SK-N-SH (cell line): Measurements from ENCODE around the gene PHC2.

Source experiments
- CTCF ChIP-seq: fragments of 200-600 bp; sonication (generic); IDR thresholded peaks from 2 replicates; pipeline ENCODE4 v1.6.1; 2017; ENCODE audit warnings: antibody characterized with exemption, mild to moderate bottlenecking, moderate library complexity
- FOXM1 ChIP-seq: IDR thresholded peaks from 2 replicates; pipeline ENCODE4 v1.4.0; 2012; ENCODE audit warnings: low read depth, mild to moderate bottlenecking
- GABPA ChIP-seq: IDR thresholded peaks from 2 replicates; pipeline ENCODE4 v1.4.0; 2012; ENCODE audit warnings: low read depth, mild to moderate bottlenecking
- GATA2 ChIP-seq: sonication (generic); formaldehyde crosslinking; IDR thresholded peaks from 2 replicates; pipeline ENCODE4 v1.5.0; 2020; ENCODE audit warnings: mild to moderate bottlenecking, missing genetic modification reagents
- MAX ChIP-seq: IDR thresholded peaks from 2 replicates; pipeline ENCODE4 v1.4.0; 2012; ENCODE audit warnings: low read depth
- POLR2AphosphoS5 ChIP-seq: IDR thresholded peaks from 2 replicates; pipeline ENCODE4 v1.6.1; 2012; ENCODE audit warnings: low read depth, low read length
- RAD21 ChIP-seq: IDR thresholded peaks from 2 replicates; pipeline ENCODE4 v1.6.1; 2012; ENCODE audit warnings: mild to moderate bottlenecking, low read length
- SMC3 ChIP-seq: IDR thresholded peaks from 2 replicates; pipeline ENCODE4 v1.6.1; 2012; ENCODE audit warnings: low read depth, low read length, improper control_type of control experiment
- USF2 ChIP-seq: fragments of 150-350 bp; IDR thresholded peaks from 2 replicates; pipeline ENCODE4 v1.6.1; 2017; ENCODE audit warnings: antibody characterized with exemption, low read length, low read depth, borderline replicate concordance
- TF ChIP-seq, protein P1 (sequence below): IDR thresholded peaks from 2 replicates; pipeline ENCODE4 v1.6.1; 2012; ENCODE audit warnings: mild to moderate bottlenecking, low read depth, low read length, moderate library complexity

- no peak for TF ChIP-seq RAD21
- no peak for TF ChIP-seq FOXM1
- TF ChIP-seq, protein P1, sequence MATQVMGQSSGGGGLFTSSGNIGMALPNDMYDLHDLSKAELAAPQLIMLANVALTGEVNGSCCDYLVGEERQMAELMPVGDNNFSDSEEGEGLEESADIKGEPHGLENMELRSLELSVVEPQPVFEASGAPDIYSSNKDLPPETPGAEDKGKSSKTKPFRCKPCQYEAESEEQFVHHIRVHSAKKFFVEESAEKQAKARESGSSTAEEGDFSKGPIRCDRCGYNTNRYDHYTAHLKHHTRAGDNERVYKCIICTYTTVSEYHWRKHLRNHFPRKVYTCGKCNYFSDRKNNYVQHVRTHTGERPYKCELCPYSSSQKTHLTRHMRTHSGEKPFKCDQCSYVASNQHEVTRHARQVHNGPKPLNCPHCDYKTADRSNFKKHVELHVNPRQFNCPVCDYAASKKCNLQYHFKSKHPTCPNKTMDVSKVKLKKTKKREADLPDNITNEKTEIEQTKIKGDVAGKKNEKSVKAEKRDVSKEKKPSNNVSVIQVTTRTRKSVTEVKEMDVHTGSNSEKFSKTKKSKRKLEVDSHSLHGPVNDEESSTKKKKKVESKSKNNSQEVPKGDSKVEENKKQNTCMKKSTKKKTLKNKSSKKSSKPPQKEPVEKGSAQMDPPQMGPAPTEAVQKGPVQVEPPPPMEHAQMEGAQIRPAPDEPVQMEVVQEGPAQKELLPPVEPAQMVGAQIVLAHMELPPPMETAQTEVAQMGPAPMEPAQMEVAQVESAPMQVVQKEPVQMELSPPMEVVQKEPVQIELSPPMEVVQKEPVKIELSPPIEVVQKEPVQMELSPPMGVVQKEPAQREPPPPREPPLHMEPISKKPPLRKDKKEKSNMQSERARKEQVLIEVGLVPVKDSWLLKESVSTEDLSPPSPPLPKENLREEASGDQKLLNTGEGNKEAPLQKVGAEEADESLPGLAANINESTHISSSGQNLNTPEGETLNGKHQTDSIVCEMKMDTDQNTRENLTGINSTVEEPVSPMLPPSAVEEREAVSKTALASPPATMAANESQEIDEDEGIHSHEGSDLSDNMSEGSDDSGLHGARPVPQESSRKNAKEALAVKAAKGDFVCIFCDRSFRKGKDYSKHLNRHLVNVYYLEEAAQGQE: no peak
- TF ChIP-seq CTCF: no peak
- TF ChIP-seq MAX: no peak
- TF ChIP-seq GATA2 (CRISPR knock-in tag): no peak
- TF ChIP-seq SMC3: no peak
- TF ChIP-seq USF2: no peak
- no peak for TF ChIP-seq GABPA
- TF ChIP-seq POLR2AphosphoS5: no peak
Observed at GRCh38 chr1:33434363-33434750, 3.5 kb upstream of the PHC2 start.
